LNCaP clone FGC (cell line): ENCODE results near the gene TBL1XR1.

Experiments used
- DNase-seq: peaks from one replicate; pipeline ENCODE4 v3.0.0-alpha.2; 2011; ENCODE audit warnings: low read depth
- H3K4me3 ChIP-seq: 2 replicates; pipeline ENCODE4 v1.5.1; 2011; ENCODE audit warnings: mild to moderate bottlenecking, low read depth, low read length, control low read depth
- TF ChIP-seq, protein P1 (sequence below): IDR thresholded peaks from 2 replicates; pipeline ENCODE4 v1.5.1; 2012; ENCODE audit warnings: mild to moderate bottlenecking; ENCODE audit not compliant: control insufficient read depth, insufficient read depth; ENCODE audit errors: extremely low read depth

Gene TBL1XR1

DNA sequence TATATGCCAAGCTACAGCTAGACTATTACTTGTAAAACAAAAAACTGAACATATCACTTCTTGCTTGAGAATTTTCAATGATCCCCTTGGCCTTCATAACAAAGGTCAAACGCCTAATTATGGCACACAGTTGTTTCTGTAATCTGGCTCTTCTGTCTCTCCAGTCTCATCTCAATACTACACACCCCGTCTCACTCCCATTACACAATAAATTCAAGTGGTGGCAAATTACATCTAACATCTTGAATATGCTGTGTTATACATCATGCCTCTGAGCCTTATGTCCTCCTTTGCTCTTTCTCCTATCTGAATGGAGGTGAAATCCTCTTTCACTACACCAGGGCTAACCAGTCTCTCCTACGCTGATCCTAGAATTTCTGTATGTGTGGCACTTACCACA, 140.4 kb downstream of the TBL1XR1 start:
- DNase-seq, result no peak
- no peak overlapping the region for H3K4me3 ChIP-seq
- TF ChIP-seq, protein P1, sequence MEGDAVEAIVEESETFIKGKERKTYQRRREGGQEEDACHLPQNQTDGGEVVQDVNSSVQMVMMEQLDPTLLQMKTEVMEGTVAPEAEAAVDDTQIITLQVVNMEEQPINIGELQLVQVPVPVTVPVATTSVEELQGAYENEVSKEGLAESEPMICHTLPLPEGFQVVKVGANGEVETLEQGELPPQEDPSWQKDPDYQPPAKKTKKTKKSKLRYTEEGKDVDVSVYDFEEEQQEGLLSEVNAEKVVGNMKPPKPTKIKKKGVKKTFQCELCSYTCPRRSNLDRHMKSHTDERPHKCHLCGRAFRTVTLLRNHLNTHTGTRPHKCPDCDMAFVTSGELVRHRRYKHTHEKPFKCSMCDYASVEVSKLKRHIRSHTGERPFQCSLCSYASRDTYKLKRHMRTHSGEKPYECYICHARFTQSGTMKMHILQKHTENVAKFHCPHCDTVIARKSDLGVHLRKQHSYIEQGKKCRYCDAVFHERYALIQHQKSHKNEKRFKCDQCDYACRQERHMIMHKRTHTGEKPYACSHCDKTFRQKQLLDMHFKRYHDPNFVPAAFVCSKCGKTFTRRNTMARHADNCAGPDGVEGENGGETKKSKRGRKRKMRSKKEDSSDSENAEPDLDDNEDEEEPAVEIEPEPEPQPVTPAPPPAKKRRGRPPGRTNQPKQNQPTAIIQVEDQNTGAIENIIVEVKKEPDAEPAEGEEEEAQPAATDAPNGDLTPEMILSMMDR, result no peak

DNA sequence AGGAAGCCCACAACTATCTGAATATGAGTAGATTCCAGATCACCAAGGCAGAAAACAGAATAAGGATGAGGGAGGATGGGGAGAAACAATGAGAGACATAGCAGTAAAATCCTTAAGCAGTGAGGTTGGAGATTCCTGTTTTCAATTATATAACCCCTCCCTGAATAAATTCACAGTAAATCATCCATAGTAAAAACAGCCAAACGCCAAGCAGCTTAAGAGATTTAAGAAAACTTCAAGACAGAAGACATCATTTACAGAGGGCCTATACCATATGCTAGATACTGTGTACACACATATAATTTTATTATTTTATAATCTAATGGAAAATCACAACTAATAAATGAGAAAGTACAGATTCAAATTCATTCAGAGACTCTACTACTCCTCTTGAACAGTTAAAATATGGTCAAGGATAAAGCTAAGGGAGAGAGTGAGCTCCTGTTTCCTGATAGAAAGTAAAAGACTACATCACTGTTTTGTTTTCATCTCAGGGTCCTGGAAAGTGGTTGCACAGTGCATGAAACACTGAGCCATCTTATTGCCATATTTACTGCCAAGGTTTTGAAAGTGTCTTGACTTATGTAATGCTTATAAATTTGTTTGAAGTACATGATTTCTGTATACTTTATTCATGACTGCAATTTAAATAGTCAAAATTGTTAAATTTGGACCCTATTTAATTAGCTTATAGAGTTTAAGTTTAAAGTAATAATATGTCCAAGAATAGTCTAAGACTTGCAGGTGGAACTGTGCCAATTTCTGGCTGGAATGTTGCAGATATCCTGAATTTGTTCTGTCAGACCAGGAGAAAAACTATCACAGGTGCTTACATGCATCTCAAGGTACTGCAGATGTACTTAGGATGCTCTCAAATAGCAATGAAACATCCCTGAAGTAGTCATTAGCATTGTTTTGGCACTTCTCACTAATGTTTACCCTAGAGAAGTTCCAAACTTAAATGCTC, 141.4 kb downstream of the TBL1XR1 start:
- no peak overlapping the region for H3K4me3 ChIP-seq
- TF ChIP-seq, protein P1, result no peak
- no peak for DNase-seq

DNA sequence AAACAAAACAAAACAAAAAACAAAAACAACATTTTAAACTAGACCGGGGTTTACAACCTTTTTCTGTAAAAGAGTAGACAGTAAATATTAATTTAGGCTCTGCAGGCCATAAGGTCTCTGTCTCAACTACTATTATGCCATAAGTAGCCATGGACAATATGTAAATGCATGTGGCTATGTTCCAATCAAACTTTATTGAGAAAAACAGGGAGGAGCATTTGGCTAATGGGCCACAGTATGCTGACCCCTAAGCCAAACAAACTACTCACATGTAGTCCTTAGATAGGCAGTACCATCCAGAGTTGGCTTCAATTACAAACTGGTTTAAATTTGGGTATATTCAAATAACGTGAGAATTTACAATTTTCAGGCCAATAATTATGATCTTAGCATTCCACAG, 144.2 kb downstream of the TBL1XR1 start:
- TF ChIP-seq, protein P1, result no peak
- no peak for DNase-seq
- no peak overlapping the region for H3K4me3 ChIP-seq

DNA sequence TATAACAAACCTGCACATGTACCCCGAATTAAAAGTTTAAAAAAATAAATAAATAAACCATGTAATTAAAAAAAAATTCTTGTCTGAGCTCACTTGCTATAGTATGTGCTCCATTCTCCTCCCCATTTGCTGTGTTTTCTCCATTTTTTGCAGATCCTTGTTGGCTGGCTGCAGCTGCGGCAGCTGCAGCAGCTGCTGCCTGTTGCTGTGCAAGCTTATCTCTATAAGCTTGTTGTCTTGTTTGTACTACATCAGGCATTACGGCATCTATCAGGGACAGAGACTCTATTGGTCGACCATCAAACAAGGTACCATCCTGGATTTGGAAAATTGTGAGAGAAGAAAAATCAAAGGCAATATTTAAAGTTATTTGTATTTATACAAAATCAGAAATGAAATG, 145.9 kb downstream of the TBL1XR1 start:
- TF ChIP-seq, protein P1, result no peak
- no peak for DNase-seq
- no peak overlapping the region for H3K4me3 ChIP-seq

DNA sequence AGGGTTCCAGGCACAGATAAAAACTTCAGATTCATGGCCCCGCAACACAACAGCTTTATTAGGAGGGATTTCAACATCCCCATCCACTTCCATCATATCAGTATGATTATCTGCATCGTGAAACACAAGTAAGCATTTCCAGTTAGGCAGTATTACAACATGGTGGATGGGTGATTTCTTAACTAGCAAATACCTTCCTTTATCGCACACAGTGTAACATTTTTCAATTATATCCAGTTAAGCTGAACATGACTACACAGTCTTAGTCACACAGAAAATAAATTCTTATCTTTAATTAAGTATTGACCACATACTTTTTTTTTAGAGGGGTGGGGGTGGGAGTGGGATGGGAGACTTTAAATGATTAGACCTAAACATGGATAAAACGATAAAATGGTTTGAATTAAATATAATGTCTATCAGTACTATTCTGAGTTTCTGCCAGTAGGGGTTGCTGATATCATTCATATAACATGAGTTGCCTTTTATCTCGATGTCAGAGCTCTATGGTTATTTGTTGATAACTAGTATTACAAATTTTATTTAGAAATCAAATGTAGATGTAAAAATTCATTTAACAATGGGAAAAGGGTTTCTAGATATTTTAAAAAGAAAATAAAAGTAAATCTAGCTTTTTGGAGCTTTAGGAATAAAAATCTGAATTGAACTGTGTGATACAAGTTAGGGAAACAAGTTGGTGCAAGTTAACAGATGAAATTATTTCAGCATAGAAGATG, 146.6 kb downstream of the TBL1XR1 start:
- DNase-seq, result no peak
- TF ChIP-seq, protein P1, result peak; percentile 38
- H3K4me3 ChIP-seq, result no peak overlapping the region

DNA sequence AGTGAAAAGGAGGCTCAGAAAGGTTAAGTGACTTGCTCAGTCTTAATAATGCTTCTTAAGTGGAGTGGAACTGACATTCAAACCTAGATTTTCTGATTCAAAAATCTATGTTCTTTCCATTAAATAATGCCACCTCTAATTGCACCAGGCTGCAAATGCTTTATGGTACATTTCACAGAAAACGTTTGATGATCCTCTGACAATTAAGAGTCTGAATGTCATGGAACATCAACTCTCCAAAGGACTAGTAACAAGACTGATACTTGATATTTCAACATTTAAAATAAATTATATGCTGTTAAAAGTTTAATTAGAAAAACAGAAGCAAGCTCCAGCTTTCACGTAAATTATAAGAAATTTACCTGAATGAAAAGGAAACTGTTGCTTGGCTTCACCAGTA, 151.5 kb downstream of the TBL1XR1 start:
- TF ChIP-seq, protein P1, result no peak
- no peak overlapping the region for H3K4me3 ChIP-seq
- no peak for DNase-seq
